ENCODE results near the gene ACAA2.
"Not testable (repeated sequence)": the region's sequence is repeated elsewhere in the genome, so short reads cannot be mapped to it uniquely, and the experiment has no call there.

ACAA2 gene

GRCh38 chr18:49811151-49811938 is 2.0 kb downstream of the ACAA2 start:
- no peak for DNase-seq
- Histone ChIP-seq H3K4me3 (ENCODE audit: low read depth, low read length) (no peak overlapping the region; the same call in 1 of the 2 replicates), H3K27me3 (no peaks in the 10 kb centered on the region), H3K4me1 (no peaks in the 10 kb centered on the region), H3K36me3 (no peaks in the 10 kb centered on the region), H3K9me3 (no peaks in the 10 kb centered on the region)
- TF ChIP-seq CTCF (IDR thresholded peaks at IDR 0.05; ENCODE audit: low read depth, low read length) = no peak

DNA sequence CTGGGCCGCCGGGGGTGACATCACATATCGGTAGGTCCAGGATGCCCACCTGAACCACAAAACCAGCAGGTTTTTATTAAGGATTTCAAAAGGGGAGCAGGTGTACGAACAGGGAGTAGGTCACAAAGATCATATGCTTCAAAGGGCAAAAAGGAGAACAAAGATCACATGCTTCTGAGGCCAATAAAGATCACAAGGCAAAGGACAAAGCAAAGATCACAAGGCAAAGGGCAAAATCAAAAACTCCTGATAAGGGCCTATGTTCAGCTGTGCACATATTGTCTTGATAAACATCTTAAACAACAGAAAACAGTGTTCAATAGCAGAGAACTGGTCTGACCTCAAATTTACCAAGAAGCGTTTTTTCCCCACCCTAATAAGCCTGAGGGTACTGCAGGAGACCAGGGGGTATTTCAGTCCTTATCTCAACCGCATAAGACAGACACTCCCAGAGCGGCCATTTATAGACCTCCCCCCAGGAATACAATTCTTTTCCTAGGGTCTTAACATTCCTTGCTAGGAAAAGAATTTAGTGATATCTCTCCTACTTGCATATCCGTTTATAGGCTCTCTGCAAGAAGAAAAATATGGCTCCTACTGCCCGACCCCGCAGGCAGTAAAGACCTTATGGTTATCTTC is 4.7 kb downstream of the ACAA2 start:
- not testable (repeated sequence) for DNase-seq; H3K27me3 ChIP-seq; H3K9me3 ChIP-seq; H3K4me1 ChIP-seq; H3K4me3 ChIP-seq (ENCODE audit: low read depth, low read length); H3K36me3 ChIP-seq

GRCh38 chr18:49804096-49804495 is 9.2 kb downstream of the ACAA2 start:
- no peak for DNase-seq
- Histone ChIP-seq H3K4me1 (no peaks in the 10 kb centered on the region), H3K36me3 (no peaks in the 10 kb centered on the region), H3K4me3 (ENCODE audit: low read depth, low read length) (no peak overlapping the region), H3K27me3 (no peaks in the 10 kb centered on the region), H3K9me3 (no peaks in the 10 kb centered on the region)
- TF ChIP-seq CTCF (IDR thresholded peaks at IDR 0.05; ENCODE audit: low read depth, low read length) = no peak

DNA sequence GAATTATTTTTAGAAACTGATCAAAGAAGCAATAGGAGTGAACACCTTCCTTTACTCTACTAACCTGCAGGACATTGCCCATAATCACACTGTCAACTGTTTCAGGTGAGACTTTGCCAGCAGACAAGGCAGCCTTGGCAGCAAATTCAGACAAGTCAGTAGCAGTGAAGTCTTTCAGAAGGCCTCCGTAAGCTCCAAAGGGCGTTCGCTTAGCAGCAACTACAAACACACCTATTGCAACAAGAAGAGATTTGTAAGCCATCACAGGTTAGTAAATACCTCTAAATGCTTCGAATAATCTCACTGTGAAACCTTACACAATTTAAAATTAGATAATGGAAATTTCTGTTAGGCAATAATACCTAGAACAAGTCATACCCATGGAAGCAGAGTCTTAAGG is 10.7 kb downstream of the ACAA2 start:
- H3K36me3 ChIP-seq = no peaks in the 10 kb centered on the region
- H3K4me3 ChIP-seq (ENCODE audit: low read depth, low read length) = no peak overlapping the region
- H3K27me3 ChIP-seq = no peaks in the 10 kb centered on the region
- DNase-seq = no peak
- no peaks in the 10 kb centered on the region for H3K4me1 ChIP-seq
- no peaks in the 10 kb centered on the region for H3K9me3 ChIP-seq
- TF ChIP-seq CTCF (IDR thresholded peaks at IDR 0.05; ENCODE audit: low read depth, low read length) = no peak

DNA sequence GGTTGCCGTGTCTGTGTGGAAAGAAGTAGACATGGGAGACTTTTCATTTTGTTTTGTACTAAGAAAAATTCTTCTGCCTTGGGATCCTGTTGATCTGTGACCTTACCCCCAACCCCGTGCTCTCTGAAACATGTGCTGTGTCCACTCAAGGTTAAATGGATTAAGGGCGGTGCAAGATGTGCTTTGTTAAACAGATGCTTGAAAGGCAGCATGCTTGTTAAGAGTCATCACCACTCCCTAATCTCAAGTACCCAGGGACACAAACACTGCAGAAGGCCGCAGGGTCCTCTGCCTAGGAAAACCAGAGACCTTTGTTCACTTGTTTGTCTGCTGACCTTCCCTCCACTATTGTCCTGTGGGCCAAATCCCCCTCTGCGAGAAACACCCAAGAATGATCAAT is 12.8 kb downstream of the ACAA2 start:
- not testable (repeated sequence) for H3K4me1 ChIP-seq; H3K36me3 ChIP-seq; H3K9me3 ChIP-seq; H3K4me3 ChIP-seq (ENCODE audit: low read depth, low read length); DNase-seq; H3K27me3 ChIP-seq

DNA sequence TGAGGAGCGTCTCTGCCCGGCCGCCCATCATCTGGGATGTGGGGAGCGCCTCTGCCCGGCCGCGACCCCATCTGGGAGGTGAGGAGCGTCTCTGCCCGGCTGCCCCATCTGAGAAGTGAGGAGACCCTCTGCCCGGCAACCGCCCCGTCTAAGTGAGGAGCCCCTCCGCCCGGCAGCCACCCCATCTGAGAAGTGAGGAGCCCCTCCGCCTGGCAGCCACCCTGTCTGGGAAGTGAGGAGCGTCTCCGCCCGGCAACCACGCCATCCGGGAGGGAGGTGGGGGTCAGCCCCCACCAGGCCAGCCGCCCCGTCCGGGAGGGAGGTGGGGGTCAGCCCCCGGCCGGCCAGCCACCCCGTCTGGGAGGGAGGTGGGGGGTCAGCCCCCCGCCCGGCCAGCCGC is 13.5 kb downstream of the ACAA2 start:
- H3K4me3 ChIP-seq (ENCODE audit: low read depth, low read length); H3K9me3 ChIP-seq; H3K36me3 ChIP-seq; H3K27me3 ChIP-seq; DNase-seq; H3K4me1 ChIP-seq: not testable (repeated sequence)

GRCh38 chr18:49798001-49798400 is 15.3 kb downstream of the ACAA2 start:
- Histone ChIP-seq H3K4me3 (ENCODE audit: low read depth, low read length) (no peak overlapping the region), H3K36me3 (no peaks in the 10 kb centered on the region), H3K27me3 (no peaks in the 10 kb centered on the region), H3K9me3 (no peaks in the 10 kb centered on the region), H3K4me1 (no peaks in the 10 kb centered on the region)
- TF ChIP-seq CTCF (IDR thresholded peaks at IDR 0.05; ENCODE audit: low read depth, low read length) = no peak
- DNase-seq = no peak

Data from BE2C (cell line).